ENCODE results near the gene PFKFB2.

DNA sequence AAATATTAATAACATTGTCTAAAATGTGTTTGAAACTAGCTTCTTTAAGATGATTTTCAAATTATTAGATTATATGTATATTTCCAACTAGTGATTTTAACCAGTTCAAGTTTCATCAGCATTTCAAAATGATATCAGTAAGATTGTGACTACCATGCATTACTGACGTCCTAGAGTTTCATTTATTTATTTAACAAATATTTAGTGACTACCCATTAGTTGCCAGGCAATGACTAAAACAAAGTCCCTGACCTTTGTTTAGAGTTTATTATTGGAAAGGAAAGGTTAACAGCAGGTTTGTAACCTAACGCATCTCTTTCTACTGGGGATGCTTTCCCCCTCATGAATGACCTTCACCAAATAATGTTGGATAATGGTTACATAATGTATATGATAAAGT, 28.0 kb downstream of the PFKFB2 start:
- TF ChIP-seq EZH2 (IDR thresholded peaks at IDR 0.05; ENCODE audit: borderline replicate concordance, insufficient read depth, low read length, poor library complexity, severe bottlenecking): no peak
- TF ChIP-seq, protein P1, sequence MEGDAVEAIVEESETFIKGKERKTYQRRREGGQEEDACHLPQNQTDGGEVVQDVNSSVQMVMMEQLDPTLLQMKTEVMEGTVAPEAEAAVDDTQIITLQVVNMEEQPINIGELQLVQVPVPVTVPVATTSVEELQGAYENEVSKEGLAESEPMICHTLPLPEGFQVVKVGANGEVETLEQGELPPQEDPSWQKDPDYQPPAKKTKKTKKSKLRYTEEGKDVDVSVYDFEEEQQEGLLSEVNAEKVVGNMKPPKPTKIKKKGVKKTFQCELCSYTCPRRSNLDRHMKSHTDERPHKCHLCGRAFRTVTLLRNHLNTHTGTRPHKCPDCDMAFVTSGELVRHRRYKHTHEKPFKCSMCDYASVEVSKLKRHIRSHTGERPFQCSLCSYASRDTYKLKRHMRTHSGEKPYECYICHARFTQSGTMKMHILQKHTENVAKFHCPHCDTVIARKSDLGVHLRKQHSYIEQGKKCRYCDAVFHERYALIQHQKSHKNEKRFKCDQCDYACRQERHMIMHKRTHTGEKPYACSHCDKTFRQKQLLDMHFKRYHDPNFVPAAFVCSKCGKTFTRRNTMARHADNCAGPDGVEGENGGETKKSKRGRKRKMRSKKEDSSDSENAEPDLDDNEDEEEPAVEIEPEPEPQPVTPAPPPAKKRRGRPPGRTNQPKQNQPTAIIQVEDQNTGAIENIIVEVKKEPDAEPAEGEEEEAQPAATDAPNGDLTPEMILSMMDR (IDR thresholded peaks at IDR 0.05; ENCODE audit: poor library complexity, severe bottlenecking): no peak
- TF ChIP-seq, protein P2, sequence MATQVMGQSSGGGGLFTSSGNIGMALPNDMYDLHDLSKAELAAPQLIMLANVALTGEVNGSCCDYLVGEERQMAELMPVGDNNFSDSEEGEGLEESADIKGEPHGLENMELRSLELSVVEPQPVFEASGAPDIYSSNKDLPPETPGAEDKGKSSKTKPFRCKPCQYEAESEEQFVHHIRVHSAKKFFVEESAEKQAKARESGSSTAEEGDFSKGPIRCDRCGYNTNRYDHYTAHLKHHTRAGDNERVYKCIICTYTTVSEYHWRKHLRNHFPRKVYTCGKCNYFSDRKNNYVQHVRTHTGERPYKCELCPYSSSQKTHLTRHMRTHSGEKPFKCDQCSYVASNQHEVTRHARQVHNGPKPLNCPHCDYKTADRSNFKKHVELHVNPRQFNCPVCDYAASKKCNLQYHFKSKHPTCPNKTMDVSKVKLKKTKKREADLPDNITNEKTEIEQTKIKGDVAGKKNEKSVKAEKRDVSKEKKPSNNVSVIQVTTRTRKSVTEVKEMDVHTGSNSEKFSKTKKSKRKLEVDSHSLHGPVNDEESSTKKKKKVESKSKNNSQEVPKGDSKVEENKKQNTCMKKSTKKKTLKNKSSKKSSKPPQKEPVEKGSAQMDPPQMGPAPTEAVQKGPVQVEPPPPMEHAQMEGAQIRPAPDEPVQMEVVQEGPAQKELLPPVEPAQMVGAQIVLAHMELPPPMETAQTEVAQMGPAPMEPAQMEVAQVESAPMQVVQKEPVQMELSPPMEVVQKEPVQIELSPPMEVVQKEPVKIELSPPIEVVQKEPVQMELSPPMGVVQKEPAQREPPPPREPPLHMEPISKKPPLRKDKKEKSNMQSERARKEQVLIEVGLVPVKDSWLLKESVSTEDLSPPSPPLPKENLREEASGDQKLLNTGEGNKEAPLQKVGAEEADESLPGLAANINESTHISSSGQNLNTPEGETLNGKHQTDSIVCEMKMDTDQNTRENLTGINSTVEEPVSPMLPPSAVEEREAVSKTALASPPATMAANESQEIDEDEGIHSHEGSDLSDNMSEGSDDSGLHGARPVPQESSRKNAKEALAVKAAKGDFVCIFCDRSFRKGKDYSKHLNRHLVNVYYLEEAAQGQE (IDR thresholded peaks at IDR 0.05; ENCODE audit: borderline replicate concordance): no peak
- TF ChIP-seq POLR2AphosphoS5 (IDR thresholded peaks at IDR 0.05): no peak
- no peak for TF ChIP-seq SMC3 (conservative IDR thresholded peaks at IDR 0.05; ENCODE audit: poor library complexity)
